Measurements from ENCODE around the gene PRDX2.

DNA sequence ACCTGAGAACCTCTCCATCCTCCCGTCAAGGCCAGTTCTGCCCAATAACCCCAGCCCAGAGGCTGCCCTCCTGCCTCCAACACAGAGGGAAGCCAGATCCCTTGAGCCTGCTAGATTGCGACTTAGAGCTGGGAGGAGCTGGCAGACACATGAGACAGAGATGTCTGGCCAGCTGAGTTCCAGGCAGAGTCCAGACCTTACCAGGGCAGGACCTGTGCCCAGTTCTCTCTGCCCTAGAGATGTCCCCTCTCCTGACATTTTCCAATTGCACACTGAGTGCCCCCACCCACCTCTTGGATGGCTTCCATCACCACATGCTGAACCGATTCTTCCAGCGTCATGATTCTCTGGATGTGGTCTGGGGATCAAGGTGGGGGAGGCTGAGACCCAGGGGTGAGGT is 29.3 kb downstream of the PRDX2 start:
- TF ChIP-seq, protein P1, sequence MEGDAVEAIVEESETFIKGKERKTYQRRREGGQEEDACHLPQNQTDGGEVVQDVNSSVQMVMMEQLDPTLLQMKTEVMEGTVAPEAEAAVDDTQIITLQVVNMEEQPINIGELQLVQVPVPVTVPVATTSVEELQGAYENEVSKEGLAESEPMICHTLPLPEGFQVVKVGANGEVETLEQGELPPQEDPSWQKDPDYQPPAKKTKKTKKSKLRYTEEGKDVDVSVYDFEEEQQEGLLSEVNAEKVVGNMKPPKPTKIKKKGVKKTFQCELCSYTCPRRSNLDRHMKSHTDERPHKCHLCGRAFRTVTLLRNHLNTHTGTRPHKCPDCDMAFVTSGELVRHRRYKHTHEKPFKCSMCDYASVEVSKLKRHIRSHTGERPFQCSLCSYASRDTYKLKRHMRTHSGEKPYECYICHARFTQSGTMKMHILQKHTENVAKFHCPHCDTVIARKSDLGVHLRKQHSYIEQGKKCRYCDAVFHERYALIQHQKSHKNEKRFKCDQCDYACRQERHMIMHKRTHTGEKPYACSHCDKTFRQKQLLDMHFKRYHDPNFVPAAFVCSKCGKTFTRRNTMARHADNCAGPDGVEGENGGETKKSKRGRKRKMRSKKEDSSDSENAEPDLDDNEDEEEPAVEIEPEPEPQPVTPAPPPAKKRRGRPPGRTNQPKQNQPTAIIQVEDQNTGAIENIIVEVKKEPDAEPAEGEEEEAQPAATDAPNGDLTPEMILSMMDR (conservative IDR thresholded peaks at IDR 0.05): no peak
- TF ChIP-seq EZH2 (IDR thresholded peaks at IDR 0.05; ENCODE audit: low read depth): no peak
